HG03280 (cell line): ENCODE data around the gene PGM1.

Source experiments
- ATAC-seq: cut with Tn5 transposase; IDR thresholded peaks from one replicate; pipeline ENCODE4 v1.9.1; 2021; ENCODE audit warnings: mild to moderate bottlenecking, moderate library complexity; ENCODE audit not compliant: unreplicated experiment

PGM1 gene

DNA sequence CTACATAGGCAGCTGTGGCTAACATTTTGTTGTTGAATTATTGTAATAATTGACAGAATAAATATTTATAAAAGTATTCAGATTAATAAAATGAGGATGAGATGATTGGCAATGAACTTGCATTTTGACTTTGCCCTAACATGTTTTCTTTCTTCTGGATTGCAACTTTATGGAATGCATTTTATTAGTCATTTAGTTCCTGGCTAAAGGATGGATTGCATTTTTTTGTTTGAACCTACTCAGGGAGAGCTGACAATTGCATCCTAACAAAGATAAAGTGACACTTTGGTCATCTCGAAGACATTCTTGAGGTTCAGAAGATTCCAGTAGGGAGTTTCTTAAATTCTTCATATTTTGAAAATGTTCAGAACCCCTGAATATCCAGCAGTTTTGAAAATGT is 37.5 kb downstream of the PGM1 start:
- ATAC-seq = no peak

DNA sequence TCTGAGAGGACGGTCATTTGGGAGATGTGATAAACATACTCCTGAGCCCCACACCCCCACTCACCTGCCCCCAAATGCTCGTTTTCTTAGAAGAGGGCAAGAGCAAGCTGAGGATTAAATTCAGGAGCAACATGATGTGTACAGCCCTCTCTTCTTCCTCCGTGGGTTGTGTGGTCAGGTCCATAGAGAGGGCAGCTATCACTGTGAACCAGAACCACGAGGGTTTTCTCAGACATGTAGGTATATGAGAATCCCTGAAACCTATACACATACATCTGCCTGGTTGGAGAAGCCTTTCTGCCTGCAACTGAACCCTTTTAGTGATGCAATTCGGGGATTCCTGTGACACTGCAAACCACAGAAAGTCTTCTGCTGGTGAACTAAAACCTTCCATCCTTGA is 38.9 kb downstream of the PGM1 start:
- no peak for ATAC-seq

DNA sequence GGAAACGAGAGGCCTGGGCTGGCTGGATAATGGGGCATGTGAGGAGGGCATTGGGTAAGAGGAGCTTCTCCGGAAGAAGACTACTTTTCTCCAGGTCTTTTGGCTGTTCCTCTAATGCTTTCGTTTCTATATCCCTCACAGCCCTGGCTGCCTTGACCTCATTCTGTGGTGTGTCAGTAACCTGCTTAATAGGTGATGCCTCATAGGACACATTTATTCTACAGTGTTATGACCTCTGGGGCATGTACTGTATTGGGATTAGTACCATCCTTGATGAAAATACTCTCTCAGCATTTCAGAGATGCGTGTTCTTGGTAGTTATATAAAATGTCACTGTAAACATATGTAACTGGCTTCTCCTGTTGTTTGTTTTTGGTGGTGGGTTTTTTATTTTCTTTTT is 40.1 kb downstream of the PGM1 start:
- ATAC-seq = no peak

DNA sequence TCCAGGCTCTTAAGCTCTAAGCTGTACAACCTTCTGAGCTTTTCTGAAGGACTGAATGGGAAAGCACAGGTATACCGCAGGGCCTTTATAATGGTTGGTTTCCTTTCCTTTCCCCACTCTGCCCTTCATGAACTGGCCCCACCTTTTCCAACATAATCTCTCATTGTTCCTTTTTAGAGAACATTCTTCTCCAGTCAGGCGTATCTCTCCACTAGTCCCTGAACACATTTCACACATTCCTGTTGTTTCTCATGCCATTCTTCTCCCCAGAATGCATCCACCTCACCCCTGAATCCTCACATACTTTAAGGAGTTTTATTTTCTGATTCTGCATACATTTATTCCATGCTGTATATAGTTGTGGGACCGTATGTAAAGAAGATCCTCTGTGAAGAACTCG is 41.3 kb downstream of the PGM1 start:
- ATAC-seq = no peak

DNA sequence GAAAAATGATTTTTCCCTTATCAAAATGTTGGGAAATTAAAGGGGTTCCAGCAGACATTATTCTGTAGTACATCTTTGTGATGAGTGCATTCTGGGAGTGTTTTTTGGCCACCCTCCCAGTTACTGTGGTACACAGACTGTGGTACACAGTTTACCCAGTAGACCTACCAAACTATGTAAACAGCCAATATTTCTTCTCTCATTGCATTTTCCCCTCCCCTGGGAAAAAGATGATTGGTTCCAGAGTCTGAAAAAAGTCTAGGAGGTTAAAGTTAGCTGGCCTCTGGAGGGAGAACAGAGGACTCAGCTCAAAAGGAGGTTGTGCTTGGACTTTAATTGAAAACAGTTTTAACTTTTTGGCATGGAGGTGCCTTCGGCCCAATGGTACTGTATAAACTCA is 42.5 kb downstream of the PGM1 start:
- ATAC-seq = no peak

DNA sequence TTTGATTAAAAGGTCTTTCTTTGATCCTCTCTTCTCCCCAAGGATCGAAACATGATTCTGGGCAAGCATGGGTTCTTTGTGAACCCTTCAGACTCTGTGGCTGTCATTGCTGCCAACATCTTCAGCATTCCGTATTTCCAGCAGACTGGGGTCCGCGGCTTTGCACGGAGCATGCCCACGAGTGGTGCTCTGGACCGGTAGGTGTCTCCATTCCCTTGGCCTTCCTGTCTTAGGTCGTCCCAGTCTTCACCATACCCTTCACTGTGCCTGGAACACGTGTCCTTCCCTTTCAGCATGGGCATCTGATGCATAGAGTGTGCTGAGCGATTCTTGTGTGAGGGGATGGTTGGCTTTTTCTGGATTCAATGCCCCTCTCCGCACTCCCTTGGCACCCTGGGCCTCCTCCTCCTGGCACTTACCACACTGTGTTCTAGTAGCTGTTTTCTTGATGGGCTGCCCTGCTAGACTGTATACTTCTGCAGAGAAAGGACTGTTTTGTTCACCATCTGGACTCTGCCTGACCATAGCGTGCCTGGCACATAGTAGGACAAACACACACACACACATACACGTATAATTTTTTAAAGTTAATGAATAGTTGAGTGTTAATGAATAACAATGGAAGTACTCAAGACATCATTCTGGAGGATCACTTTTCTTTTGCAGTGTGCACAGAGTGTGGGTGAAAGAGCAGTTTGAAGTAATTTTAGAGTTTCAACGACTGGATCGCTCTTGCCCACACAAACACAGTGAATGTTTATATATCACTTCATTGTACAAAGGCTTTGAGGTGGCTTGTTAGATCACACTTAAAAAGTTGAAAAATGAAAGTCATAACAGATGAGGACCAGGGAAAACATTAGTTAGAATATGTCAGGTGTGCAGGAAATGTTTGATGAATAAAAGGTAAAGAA is 43.2 kb downstream of the PGM1 start:
- ATAC-seq = no peak

DNA sequence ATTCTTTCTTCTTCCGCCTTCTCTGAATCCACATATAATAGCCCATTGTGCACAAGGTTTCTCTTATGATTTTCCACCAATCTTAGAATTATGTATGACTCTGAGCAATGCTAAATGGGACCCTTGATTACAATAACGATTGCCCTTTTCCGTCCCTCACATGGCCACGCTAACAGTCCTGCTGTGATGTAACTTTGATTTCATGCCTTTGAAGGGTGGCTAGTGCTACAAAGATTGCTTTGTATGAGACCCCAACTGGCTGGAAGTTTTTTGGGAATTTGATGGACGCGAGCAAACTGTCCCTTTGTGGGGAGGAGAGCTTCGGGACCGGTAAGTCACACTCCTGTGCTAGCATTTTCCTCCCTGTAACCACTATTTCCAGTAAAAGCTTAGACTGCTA is 45.3 kb downstream of the PGM1 start:
- no peak for ATAC-seq

DNA sequence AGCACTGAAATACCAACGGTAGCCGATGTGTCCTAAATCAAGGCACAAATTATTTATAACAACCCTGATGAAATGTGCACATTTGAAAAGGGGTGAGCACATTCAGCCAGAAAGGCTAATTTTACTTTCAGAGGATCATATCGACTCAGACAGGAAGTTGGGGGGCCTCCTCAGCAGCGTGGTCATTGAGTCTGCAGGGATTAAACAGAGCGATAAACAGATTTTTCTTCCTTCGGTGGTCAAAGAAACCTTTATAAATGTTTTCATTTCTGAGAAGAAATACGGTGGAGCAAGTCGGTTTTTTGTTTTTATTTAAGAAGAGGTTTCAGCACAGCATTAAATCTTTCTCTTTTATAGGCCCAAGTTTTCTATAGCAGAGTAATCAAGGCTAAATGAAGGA is 45.7 kb downstream of the PGM1 start:
- ATAC-seq = no peak

DNA sequence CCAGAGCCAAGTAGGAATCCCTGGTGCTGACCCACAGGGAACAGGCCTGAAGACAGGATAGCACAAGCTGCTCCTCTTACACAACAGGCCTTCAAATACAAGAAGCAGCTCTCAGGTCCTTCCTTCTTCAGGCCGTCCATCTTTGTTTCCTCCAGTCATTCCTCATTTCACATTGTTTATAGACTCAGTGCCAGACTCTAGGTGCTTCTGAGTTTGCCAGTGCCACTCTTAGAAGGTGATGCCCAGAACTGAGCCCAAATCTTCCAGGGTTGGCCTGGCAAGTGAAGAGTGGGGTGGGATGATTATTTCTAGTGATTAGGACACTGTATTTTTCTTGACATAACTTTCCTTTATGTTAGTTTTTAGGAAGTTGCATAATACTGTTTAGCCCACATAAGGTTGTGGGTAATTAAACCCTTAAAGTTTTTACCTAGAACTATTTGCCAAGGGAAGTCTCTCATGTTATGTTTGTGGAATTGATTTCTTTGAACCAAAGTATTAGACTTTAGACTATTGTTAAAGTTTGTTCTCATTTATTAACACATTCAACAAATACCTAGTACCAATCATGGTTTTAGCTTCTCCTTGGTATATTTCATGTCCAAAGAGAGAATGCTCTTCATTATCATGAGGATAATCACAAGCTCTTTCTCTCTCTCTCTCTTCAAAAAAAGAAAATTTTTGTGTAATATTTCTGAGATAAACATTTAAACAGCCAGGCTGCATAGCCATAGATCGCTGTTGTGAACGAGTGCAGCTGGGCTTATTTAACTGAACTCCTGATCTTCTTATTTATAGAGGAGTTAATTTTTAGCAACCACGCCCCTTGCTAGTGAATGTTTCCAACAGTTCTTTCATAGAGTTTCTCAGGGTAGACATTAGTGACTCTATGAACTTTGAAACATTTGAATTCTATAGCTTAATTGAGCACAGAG is 47.7 kb downstream of the PGM1 start:
- no peak for ATAC-seq

DNA sequence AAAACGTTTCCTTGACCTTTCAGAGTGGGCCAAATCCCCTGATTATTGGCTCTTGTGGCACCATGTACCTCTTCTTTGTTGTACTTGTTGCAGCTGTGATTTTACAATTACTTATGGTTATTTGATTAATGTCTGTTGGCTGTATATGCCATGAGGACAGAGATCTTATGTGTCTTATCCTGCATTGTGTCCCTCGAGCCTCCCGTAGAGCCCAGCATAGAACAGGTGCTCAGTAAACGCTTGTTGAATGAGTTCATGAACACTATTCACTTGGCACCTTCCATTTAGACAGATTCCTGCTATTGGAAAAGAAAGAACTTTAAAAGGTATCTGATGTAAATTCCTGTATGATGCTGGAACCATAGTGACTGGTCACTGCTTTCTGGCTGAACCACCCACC is 48.4 kb downstream of the PGM1 start:
- no peak for ATAC-seq

DNA sequence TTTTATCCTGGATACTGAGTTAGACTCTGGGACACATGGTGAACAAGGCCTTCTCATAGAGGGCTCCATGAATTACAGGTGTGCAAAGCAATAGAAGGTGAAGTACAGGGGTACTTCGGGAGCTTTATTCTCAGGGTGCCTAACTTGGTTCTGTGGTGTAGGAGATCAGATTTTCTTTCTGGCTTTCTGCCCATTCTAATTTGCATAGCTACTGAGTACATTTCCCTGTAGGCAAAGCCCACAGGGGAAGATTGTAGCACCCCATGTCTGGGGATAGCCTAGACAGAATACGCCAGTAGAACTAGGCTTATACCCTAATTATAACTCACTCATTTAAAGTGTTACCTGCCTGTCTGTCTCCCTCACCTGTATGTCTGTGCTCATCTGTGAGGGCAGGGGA is 49.7 kb downstream of the PGM1 start:
- no peak for ATAC-seq

DNA sequence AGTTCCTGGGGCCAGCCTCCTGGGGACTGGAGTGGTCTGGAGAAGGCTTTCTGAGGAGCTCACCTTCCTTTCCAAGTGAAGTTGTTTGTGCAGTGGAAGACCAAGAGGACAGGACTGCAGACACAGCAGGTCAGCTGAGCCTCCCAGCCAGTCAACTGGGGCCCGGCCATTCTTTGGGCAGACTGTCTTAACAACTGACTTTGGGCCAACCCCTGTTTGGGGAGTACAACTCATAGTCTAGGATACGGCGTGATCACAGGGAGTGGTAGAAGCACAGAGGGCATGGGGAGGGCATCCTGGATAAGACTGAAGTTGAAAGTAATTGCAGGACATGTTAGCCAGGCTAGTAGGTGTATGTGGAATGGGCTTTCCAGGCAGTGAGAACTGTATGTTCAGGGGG is 50.3 kb downstream of the PGM1 start:
- ATAC-seq = no peak

DNA sequence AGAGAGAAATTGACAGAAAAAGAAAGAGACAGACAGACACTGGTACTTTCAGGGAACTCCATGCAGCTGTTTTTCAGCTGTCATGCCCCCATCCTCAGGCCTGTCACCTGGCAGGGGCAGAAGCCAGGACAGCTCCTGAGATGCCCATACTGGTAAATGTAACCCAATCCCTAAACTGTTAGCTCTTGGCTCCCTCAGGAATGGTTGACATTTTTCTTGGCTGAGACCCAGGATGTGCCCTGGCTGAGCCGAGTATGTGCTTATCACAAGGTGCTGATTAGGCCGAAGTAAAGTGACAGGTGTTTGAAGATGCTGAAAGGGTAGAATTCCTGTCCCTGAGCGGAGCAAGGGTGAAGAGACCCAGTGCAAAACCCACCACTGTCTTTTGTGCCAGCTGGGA is 50.7 kb downstream of the PGM1 start:
- no peak for ATAC-seq

DNA sequence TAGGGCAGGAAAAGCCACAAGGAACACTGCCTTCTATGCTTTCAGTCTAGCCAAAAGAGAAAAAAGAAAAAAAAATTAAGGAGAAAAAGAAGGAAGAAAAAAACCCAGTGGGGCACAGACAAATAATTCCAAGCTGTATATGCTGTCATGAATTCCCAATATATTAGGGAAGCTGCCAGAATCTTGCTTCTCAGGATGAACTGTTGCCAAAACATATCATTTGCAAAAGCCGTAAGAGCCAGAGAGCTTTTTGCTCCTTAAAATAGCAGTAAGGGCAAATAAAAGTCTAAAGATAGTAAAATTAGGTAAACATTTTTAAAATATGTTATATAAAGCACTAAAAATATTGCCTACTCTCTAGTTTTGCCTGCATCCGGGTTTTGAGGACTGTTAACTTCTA is 52.1 kb downstream of the PGM1 start:
- ATAC-seq = no peak

DNA sequence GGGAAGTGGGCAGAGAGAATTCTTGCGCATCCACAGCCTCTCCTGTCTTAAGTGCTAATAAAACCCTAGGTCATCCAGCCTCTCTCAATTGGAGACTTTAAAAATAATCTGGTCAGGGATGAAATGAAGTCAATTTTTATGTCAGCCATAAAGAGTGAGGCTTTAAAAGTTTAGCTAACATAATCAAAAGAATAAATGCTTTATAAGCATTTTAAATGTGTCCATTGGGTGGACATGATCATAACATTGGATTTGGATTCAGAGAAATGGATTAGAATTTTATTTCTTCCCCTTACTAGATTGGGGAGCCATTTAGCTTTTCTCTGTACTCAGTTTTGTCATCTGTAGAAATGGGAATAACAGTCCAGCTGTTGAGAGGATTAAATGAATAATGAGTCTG is 55.5 kb downstream of the PGM1 start:
- ATAC-seq = no peak

DNA sequence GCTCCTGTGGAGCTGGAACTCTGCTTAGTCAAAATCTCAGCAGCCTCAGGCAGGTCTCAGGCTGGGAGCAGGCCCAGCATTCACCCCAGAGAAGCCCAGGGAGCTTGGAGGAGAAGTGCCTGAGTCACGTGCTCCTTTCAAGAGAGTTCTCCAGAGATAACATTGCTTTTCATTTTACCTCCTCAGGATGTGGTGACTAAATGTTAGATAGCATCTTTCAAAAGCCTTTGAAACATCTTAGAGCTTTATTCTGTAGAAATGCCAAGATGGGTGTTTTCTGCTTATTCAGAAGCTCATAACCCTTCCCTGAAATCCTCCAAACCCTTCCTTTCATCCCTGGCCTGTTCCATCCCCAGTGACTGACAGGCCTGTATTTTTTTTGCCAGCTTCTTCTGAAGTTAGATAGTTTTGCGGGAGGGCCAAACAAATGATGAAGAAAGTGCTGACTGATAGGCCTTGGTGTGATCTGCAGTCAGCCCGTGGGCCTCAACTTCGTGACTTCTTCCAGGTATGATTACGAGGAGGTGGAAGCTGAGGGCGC is 58.0 kb downstream of the PGM1 start:
- no peak for ATAC-seq

DNA sequence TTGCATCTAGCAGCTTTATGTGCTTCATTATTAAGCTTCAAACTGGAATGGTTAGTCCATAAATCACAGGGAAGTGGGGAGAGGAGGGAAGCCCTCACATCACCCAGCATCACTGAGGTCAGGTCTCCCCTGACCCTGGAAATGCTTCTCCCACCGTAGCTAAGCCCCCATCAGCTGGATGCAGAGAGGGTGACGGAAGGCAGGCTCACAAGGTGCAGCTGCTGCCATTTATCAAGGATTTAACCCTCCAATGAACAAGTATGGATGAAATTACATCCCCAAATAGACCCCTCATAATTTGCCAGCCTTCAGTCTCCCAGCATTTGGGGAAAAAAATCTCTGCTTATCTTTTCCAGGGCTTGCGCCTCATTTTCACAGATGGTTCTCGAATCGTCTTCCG is 60.8 kb downstream of the PGM1 start:
- ATAC-seq = no peak

DNA sequence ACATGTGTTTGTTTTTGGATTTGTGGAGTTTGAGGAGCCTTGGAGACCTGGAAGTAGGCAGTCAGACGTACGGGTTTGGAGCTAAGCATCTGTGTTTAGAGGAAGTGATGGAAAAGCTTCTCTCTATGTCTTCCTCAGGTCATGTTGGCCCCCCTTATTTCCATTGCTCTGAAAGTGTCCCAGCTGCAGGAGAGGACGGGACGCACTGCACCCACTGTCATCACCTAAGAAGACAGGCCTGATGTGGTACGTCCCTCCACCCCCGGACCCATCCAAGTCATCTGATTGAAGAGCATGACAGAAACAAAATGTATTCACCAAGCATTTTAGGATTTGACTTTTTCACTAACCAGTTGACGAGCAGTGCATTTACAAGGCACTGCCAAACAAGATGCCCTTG is 66.2 kb downstream of the PGM1 start:
- ATAC-seq = no peak

DNA sequence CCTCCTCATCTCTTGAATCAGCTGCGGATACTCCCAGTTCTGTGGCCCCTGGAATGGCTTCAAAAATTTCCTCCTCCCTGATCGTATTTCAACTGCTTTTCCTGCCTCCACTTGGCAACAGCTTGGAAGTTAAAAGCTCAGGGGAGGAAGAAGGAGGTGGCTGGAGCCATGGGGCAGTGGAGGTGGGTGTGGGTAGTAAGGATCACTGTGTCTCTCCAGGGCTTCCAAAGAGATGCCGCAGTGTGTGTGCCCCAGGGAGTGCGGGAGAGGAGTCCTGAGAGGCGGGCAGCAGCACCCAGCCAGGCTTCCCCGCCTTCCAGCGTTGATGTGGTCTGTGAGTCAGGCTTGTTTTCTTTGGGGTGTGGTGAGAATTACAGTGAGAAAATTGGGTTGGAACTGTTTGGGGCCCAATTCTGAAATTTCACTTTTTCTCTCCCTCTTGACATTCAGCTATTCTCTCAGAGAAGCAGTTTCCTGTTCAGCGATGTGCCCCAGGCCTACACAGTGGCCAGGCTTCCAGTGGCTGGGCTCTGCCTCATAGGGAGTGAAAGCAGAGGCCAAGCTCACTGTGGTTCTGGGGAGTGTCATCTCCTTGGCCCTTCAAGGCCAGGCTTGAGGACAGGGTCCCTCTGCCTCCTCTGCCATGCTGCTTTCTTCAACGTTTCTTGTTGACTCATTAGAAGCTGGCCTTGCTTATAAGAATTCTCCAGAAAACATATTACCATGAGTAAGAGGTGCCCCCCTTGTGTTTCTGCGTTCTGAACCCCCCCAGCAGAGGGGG is 69.0 kb downstream of the PGM1 start:
- ATAC-seq = no peak

DNA sequence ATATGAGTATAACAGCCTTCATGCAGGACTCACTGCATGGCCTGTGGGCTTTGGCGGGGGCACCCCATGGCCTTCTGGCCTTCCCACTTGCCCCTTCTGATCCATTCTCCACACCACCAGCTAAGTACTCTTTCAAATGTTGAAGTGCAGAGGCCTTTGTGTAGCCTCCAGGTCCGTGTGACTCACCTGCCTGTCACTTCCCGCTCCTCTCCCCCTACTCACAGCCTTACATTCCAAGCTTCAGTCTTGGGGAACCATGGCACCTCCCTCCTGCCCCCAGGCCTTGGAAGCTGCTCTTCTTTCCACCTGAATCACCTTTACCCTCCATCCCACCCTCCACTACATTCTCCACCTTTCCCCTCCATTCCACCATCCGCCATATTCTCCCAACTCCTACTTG is 69.6 kb downstream of the PGM1 start:
- no peak for ATAC-seq

DNA sequence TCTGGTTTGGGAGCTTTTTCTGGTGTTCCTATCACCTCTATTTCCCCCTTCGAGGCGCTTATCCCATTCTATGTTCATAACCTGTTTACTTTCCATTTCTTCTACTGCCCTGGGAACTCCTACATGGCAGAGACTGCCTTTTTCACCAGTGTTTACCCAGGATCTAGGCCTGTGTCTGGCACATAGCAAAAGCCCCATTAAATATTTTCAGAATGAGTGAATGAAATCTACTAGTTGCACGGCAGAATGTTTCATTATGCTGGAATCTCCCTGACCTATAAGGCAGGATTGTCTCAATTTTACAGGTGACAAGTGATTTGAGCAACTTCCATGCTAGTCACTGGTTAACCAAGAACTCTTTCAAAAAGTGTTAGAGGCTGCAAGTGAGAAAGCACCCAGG is 70.1 kb downstream of the PGM1 start:
- no peak for ATAC-seq
